ENCODE measurements around the gene RMND1. TPM values are rescaled to one million over a fixed set of nuclear protein-coding genes. Genes with fewer than 3 reads are reported as not detected.

RMND1 gene
- total RNA-seq, 1 experiment from 2014 or later: 37.6 TPM

GRCh38 chr6:151388997-151389617, 62.8 kb downstream of the RMND1 start:
- intact Hi-C loops (cut with micrococcal nuclease): no loop called here
- Mint-ChIP-seq H3K27me3 (ENCODE audit: insufficient read depth, unreplicated experiment) (no peaks in the 10 kb centered on the region), H3K27ac (ENCODE audit: low read depth, unreplicated experiment) (peak overlapping the region; percentile 74), H3K9me3 (ENCODE audit: unreplicated experiment) (no peaks in the 10 kb centered on the region), H3K4me3 (ENCODE audit: unreplicated experiment) (peak overlapping the region; percentile 88), H3K4me1 (ENCODE audit: insufficient read depth, unreplicated experiment) (peaks cover 21% of the 10 kb centered on the region), H3K36me3 (ENCODE audit: insufficient read depth, unreplicated experiment) (peaks cover 13% of the 10 kb centered on the region)
- DNase-seq (ENCODE audit: unreplicated experiment): no peak
- POLR2A ChIA-PET: interaction anchor here (0.6 to 4.0 kb wide), 15 partner anchors 11 to 734 kb away, joined by 3 to 70 read pairs (median 4); partner anchors contain the start of genes MTHFD1L and RMND1
- TSS peak; percentile 53 for BruUV-seq (replicated peaks)
- CTCF ChIA-PET: interaction anchor here (1.1 to 1.4 kb wide), 2 partner anchors 10 to 54 kb away, joined by 4 read pairs; no protein-coding TSS in a partner anchor
- TF ChIP-seq CTCF (IDR thresholded peaks at IDR 0.05; ENCODE audit: unreplicated experiment): no peak

GRCh38 chr6:151388236-151388635, 63.7 kb downstream of the RMND1 start:
- no peak for TF ChIP-seq CTCF (IDR thresholded peaks at IDR 0.05; ENCODE audit: unreplicated experiment)
- no peaks in the 10 kb centered on the region for H3K9me3 Mint-ChIP-seq (ENCODE audit: unreplicated experiment)
- no peak overlapping the region for H3K4me3 Mint-ChIP-seq (ENCODE audit: unreplicated experiment)
- H3K4me1 Mint-ChIP-seq (ENCODE audit: insufficient read depth, unreplicated experiment): peaks cover 14% of the 10 kb centered on the region
- intact Hi-C loops (cut with micrococcal nuclease): no loop called here
- ChIA-PET POLR2A (interaction anchor here (0.8 to 4.0 kb wide), 6 partner anchors 12 to 64 kb away, joined by 4 to 70 read pairs (median 10); partner anchors contain the start of gene RMND1), CTCF (interaction anchor here (0.6 to 0.7 kb wide), 2 partner anchors 10 to 502 kb away, joined by 4 to 5 read pairs; no protein-coding TSS in a partner anchor)
- peaks cover 6% of the 10 kb centered on the region for H3K36me3 Mint-ChIP-seq (ENCODE audit: insufficient read depth, unreplicated experiment)
- no peaks in the 10 kb centered on the region for H3K27me3 Mint-ChIP-seq (ENCODE audit: insufficient read depth, unreplicated experiment)
- DNase-seq (ENCODE audit: unreplicated experiment): no peak
- no peak overlapping the region for H3K27ac Mint-ChIP-seq (ENCODE audit: low read depth, unreplicated experiment)
- BruUV-seq (replicated peaks): no TSS peak

DNA sequence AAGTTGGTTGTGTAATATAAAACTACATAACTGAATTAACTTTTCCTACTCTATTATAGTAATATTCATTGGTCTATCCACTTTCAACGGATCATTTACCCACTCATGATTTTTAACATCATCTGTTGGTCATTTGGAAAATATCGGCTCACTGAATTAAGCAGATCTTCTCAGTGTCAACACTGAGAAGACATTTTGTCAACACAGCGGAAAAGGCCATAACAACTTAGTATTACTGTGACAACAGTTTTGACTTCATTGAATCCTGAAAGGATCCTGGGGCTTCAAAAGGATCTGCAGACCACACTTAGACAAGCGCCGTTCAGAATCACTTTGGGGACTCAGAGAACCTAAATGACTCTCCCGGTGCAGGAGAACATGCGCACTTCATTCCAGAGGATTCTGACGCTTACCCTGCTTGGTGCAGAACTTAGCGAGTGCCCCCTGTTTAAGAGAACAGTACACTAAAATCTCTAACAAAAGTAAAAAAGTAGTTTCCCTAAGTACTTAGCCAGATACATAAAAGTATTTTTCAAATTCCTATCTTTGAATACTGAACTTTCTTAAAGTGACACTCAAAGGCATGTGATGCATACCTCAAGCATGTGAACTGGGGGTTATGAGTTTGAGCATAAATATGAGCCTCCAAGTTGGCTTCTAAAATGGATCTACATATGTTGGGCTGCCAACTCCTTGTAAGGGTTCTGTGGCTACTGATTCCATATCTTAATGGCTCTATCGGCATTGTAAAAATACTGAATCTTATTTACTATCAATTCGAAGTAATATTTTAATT, 64.6 kb downstream of the RMND1 start:
- BruUV-seq (replicated peaks): no TSS peak
- peaks cover 5% of the 10 kb centered on the region for H3K4me1 Mint-ChIP-seq (ENCODE audit: insufficient read depth, unreplicated experiment)
- H3K27me3 Mint-ChIP-seq (ENCODE audit: insufficient read depth, unreplicated experiment): no peaks in the 10 kb centered on the region
- no peaks in the 10 kb centered on the region for H3K9me3 Mint-ChIP-seq (ENCODE audit: unreplicated experiment)
- TF ChIP-seq CTCF (IDR thresholded peaks at IDR 0.05; ENCODE audit: unreplicated experiment): no peak
- CTCF ChIA-PET: no interaction called here
- H3K27ac Mint-ChIP-seq (ENCODE audit: low read depth, unreplicated experiment): no peak overlapping the region
- no peak for DNase-seq (ENCODE audit: unreplicated experiment)
- peaks cover 6% of the 10 kb centered on the region for H3K36me3 Mint-ChIP-seq (ENCODE audit: insufficient read depth, unreplicated experiment)
- H3K4me3 Mint-ChIP-seq (ENCODE audit: unreplicated experiment): no peak overlapping the region
- intact Hi-C loops (cut with micrococcal nuclease): no loop called here
- POLR2A ChIA-PET: interaction anchor here (1.5 to 4.0 kb wide), 2 partner anchors 12 to 21 kb away, joined by 4 to 70 read pairs; no protein-coding TSS in a partner anchor

DNA sequence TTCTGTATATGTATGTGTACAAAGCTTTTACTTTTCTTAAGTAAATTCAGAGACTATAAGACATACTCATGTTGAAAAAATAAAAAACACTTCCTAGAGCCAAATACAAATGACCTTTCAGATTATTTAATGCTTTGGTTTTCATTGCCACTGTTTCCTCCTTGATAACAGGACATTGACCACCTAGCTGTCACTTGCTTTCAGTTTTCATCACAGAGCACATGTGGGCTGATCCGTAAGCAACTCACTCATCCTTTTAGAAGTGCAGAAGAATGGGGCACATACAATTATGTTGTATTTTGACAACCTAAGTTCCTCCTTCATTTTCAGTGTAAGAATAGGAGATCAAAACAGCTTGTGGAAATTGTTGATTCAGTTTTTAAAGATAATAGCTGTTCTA, 66.7 kb downstream of the RMND1 start:
- no peak overlapping the region for H3K27ac Mint-ChIP-seq (ENCODE audit: low read depth, unreplicated experiment)
- ChIA-PET CTCF (interaction anchor here (0.6 kb wide), 3 partner anchors 16 to 1314 kb away, joined by 3 to 6 read pairs (median 3); no protein-coding TSS in a partner anchor), POLR2A (interaction anchor here (2.5 kb wide), 1 partner anchor 10 kb away, joined by 9 read pairs; no protein-coding TSS in a partner anchor)
- H3K4me3 Mint-ChIP-seq (ENCODE audit: unreplicated experiment): no peak overlapping the region
- H3K36me3 Mint-ChIP-seq (ENCODE audit: insufficient read depth, unreplicated experiment): peaks cover 6% of the 10 kb centered on the region
- no peaks in the 10 kb centered on the region for H3K9me3 Mint-ChIP-seq (ENCODE audit: unreplicated experiment)
- no peak for TF ChIP-seq CTCF (IDR thresholded peaks at IDR 0.05; ENCODE audit: unreplicated experiment)
- no peaks in the 10 kb centered on the region for H3K27me3 Mint-ChIP-seq (ENCODE audit: insufficient read depth, unreplicated experiment)
- no peak for DNase-seq (ENCODE audit: unreplicated experiment)
- BruUV-seq (replicated peaks): no TSS peak
- intact Hi-C loops (cut with micrococcal nuclease): no loop called here
- H3K4me1 Mint-ChIP-seq (ENCODE audit: insufficient read depth, unreplicated experiment): peaks cover 11% of the 10 kb centered on the region
